HL-60/S4 (cell line): ENCODE results near the gene TMC4.
"Not testable (repeated sequence)": the region's sequence is repeated elsewhere in the genome, so short reads cannot be mapped to it uniquely, and the experiment has no call there.

Experiments
- in situ Hi-C: fragments of 300-500 bp; cut with MboI; formaldehyde crosslinking; loops from 2 replicates; pipeline ENCODE4 v1.14.3; 2022; ENCODE audit warnings: low sequenced_read_pairs

TMC4 gene

GRCh38 chr19:54172471-54173358, at the start of gene TMC4:
TSS of gene TMC4 (minus strand) at chr19:54173160. CDS start at chr19:54173117, 43 bp downstream.
- in situ Hi-C loops, result no loop called here

- in situ Hi-C loops, result not testable (repeated sequence)
These were observed 49.0 kb upstream of the TMC4 start for GRCh38 chr19:54221947-54222346.

DNA sequence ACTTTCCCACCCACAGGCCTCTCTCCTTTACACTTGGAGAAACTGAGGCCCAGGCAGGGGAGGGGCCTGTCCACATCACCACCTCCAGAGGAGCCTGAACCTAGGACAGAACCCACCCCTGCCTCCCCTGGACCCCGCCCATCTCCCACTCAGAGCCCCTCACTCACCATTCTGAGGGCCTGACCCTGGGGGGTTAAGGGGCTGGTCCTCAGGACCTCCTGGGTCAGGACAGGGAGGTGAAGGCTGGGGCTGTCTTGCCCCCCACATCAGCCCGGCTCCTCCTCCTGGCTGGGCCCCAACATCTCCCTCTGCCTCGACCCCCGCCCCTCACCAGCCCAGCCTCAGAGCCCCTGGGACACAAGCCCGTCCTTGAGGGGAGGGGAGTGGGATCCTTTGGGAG, 46.7 kb upstream of the TMC4 start:
- in situ Hi-C loops, result not testable (repeated sequence)

GRCh38 chr19:54218960-54219661, 46.2 kb upstream of the TMC4 start:
- in situ Hi-C loops, result no loop called here

DNA sequence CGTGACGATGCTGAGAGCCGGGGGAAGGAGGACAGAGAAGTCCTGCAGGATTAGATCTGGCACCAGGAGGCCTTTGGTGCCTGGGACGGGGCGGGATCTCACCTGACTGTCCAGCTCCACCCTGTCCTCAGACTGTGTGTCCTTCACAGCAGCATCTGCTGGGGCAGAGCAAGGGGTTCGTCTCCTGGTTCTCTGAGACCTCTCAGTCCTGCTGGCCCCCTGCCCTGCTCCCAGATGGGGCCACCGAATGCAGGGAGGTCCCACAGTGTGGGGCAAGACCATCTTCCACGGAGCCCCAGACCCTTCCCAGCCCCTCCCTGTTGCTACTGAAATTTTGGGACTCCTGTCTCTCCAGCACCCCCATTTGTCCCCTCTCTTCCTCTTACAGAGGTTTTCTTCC, 45.3 kb upstream of the TMC4 start:
- in situ Hi-C loops, result no loop called here

DNA sequence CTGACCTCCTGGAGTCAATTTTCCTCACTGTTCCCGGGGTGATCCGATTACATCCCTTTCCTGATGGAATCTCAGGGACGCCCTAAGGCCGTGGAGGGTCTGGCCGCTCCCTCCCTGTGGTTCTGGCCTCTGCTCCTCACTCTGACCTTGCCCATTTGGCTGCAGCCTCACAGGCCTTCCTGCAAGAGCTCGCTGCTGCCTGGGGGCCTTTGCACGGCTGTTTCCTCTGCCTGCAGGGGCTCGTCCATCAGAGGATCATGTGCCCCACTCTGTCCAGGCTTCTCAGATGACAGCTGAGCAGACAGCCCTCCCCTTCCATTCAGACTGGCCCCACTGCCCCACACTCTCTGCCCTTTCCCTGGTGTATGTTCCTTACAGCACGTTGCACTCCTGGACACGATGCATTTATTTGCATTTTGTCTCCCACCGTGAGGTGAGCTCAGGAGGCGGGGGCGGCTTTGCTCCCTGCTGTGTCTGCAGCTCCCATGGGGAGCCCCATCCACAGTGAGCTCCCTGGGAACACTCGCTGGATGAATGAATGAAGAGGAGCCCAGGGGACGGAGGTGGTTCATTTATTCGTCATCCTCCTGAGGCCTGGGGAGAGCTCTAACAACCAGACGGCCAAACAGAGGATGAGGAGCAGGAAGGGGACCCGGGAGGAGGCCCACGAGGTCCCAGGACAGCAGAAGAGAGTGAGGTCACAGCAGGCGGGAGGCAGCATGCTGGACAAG, 44.7 kb upstream of the TMC4 start:
- in situ Hi-C loops, result not testable (repeated sequence)

DNA sequence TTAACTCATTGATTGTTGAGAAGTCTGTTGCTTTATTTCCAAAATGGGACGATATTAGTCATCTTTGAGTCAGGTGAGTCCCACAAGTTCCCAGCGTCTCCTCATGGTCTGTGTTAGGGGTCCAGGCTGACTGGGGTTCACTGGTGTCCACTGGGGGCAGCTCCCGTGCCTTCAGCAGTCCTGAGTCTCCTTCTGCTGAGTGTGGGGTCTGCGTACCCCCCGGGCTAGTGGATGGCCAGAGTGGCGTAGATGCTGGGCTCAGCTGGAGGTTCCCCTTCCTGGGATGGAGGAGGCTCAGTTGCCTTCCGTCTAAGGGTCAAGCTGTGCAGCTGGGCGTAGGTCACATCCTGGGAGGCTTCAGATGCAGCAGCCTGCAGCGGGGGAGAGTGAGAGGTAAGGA, 43.9 kb upstream of the TMC4 start:
- in situ Hi-C loops, result no loop called here

DNA sequence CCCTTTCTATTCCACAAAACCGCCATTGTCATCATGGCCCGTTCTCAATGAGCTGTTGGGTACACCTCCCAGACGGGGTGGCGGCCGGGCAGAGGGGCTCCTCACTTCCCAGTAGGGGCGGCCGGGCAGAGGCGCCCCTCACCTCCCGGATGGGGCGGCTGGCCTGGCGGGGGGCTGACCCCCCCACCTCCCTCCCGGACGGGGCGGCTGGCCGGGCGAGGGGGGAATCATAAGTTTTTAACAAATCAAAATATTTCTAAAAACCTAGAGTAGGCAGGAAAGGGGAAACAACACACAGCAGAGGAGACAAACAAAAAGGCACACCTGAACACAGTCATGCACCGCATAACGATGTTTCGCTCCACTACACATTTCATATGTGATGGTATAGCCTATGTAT, 41.8 kb upstream of the TMC4 start:
- in situ Hi-C loops, result not testable (repeated sequence)

GRCh38 chr19:54214217-54214616, 41.3 kb upstream of the TMC4 start:
- in situ Hi-C loops, result not testable (repeated sequence)

DNA sequence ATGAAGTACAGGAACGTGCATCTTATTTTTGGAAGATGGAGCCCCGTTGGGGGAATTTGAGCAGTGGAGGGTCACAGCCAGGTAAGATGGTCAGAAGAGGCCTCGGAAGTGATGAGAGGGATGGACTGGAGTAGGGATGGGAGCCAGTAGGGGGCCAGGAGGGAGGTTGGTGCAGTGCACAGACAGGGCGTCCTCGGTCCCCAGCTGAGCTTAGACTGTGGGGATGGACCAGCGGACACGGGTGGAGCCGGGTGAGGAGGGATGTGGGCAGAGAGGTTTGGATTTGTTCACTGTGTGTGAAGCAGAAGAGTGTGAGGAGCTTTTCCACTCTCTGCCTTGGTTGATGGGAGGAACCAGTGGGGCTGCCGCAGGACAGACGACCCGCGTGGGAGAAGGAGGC, 38.3 kb upstream of the TMC4 start:
- in situ Hi-C loops, result no loop called here

DNA sequence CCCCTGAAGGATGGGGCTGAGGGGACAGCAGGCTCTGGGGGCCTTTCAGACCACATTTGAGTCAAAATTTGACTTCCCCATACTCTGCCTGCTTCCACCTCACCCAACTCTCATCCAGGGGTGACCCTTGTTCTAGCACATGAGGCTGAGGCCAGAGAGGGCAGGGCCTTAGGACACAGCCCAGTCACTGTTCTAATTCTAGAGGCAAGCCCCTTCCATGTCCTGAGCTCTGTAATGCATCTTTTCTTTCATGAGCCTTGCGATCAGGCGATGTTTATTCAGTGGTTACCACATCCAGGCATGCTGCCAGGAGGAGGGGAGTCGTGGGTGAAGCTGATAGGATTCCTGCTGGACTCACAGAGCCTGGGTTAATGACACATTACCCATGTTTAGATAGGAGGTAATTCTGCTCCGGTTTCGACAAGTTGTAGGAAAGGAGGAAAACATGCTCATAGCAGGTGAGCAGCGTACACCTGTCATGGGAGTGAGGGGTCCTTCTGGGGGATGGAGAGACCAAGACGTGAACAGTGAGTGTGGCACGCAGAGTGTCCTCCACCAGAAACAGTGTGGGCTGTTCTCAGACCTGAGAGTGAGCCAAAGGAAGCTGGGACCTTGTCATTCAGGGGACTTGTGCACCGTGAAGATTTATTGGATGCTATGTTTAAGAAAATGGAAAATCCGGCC, 37.0 kb upstream of the TMC4 start:
- in situ Hi-C loops, result no loop called here

DNA sequence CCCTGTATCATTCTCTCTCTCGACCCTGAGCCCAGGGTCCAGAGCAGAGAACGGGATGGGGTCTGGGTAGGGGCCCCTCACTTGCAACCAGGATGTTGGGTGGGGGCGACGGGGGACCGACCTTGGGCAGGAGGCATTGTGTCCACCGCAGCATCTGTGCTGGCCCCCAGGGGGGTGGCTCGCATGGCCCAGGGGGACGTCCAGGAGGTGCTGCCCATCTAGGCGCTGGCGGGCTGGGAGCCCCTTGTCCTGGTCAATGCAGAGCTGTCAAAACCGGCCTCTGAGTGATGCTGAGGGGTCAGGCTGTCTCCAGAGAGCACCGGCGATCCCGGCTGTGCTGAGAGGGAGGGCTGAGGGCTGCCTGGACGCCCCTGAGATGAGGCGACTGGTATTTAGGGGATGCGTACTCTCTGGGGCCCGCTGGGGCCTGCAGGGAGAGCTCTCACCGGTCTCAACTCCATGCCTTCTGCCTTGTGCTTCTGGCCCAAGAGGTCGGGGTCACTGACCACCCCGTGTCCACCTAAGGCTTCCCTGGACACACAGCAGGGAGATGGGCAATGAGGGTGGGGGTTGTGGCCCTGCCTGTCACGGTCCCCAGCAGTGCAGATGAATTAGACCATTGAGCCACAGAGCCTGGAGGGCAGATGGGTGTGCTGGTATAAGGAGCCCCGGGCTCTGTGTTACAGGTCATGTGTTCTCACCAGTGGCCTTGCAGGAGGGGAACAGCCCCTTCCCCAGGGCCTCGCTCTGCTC, 36.3 kb upstream of the TMC4 start:
- in situ Hi-C loops, result no loop called here

GRCh38 chr19:54208784-54209057, 35.8 kb upstream of the TMC4 start:
- in situ Hi-C loops, result no loop called here

GRCh38 chr19:54207983-54208783, 35.2 kb upstream of the TMC4 start:
- in situ Hi-C loops, result no loop called here

GRCh38 chr19:54207676-54207982, 34.7 kb upstream of the TMC4 start:
- in situ Hi-C loops, result no loop called here

GRCh38 chr19:54207193-54207592, 34.2 kb upstream of the TMC4 start:
- in situ Hi-C loops, result not testable (repeated sequence)

- in situ Hi-C loops, result no loop called here
These were observed 33.8 kb upstream of the TMC4 start for GRCh38 chr19:54206831-54207177.

GRCh38 chr19:54206030-54206830, 33.3 kb upstream of the TMC4 start:
- in situ Hi-C loops, result no loop called here
